ENCODE results near the gene RASSF8.

- TF ChIP-seq CTCF (IDR thresholded peaks at IDR 0.05) (no peak), POLR2A (IDR thresholded peaks at IDR 0.05) (no peak)
Measured at GRCh38 chr12:25929142-25929541, 29.3 kb upstream of the RASSF8 start.

Data from heart left ventricle (tissue), 13 donors.